ENCODE data around the gene DPH5. TPM values are rescaled to one million over a fixed set of nuclear protein-coding genes. Genes with fewer than 3 reads are reported as not detected.

DPH5 gene
- total and polyA plus RNA-seq, 4 donors, result 8.6 to 30.7 (median 17.7) TPM

DNA sequence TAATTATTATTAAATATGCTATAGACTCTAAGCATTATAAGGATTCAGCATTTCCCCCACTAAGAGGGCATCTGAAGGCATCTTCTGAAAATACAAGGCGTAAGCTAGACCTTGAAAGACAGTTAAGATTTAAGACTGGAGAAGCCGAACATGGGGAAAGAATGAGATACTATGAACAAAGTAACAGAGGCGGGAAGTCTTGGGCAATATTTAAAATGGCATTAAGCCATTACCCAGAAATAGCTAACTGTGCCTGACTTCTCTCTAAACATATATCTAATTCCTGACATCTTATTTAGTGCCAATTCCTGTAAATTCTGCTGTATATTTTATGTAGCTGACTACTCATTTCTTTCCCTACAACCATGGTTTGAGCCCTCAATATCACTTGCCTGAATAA lies 20.9 kb downstream of the DPH5 start:
- DNase-seq (no peak), ATAC-seq (ENCODE audit: low FRiP score) (peak; percentile 47)
- intact Hi-C loops (cut with DNase I), result loop anchor here in 1 of 2 donors (5.0 kb wide), 1 partner anchor 233 kb away; the partner anchor contains the start of gene S1PR1
- no peaks in the 10 kb centered on the region for H3K9me3 ChIP-seq (ENCODE audit: control insufficient read depth, low read length)
- H3K27me3 ChIP-seq (ENCODE audit: control insufficient read depth in 1 of 2, insufficient read depth in 2 of 2, low read length in 1 of 2), result no peaks in the 10 kb centered on the region
- no peak overlapping the region for H3K27ac ChIP-seq (ENCODE audit: low read depth in 1 of 2, low read length in 2 of 2)
- H3K4me3 ChIP-seq (ENCODE audit: low read length in 2 of 2), result no peak overlapping the region
- H3K4me1 ChIP-seq (ENCODE audit: control insufficient read depth in 1 of 2, insufficient read depth in 2 of 2, low read length in 2 of 2), result peaks cover 5 to 12% of the 10 kb centered on the region in 2 donors
- no peaks in the 10 kb centered on the region for H3K36me3 ChIP-seq (ENCODE audit: control insufficient read depth in 1 of 2, insufficient read depth in 2 of 2, low read length in 1 of 2)
- 11 to 14% methylated on average over 3 of the region's 3 CpGs for WGBS, 2 donors

DNA sequence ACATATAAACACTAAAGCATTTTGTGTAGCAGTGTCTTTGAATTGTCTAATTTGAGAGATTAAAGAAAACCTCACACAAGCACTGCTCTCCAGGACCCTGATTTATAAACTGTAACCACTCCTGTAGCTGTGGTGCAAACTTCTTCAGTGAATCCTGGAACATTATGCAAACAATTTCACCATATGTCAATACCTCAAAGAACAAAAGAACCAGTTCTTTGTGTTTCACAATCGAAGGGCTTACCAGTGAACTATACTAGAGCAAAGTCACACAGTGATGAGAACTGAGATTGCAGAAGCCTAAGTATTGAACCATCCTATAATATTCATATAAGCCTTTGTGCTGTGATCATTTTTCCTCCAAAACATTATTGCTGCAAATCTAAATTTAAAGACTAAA lies 21.5 kb downstream of the DPH5 start:
- intact Hi-C loops (cut with DNase I), result loop anchor here in 1 of 2 donors (5.0 kb wide), 1 partner anchor 233 kb away; the partner anchor contains the start of gene S1PR1
- 49 to 60% methylated on average over 1 of the region's 1 CpG for WGBS, 2 donors
- H3K27me3 ChIP-seq (ENCODE audit: control insufficient read depth in 1 of 2, insufficient read depth in 2 of 2, low read length in 1 of 2), result no peaks in the 10 kb centered on the region
- ATAC-seq (ENCODE audit: low FRiP score) (no peak), DNase-seq (no peak)
- H3K36me3 ChIP-seq (ENCODE audit: control insufficient read depth in 1 of 2, insufficient read depth in 2 of 2, low read length in 1 of 2), result no peaks in the 10 kb centered on the region
- no peak overlapping the region for H3K4me3 ChIP-seq (ENCODE audit: low read length in 2 of 2)
- H3K9me3 ChIP-seq (ENCODE audit: control insufficient read depth, low read length), result no peaks in the 10 kb centered on the region
- peak overlapping the region in 1 of 2 donors; percentile 43 for H3K27ac ChIP-seq (ENCODE audit: low read depth in 1 of 2, low read length in 2 of 2)
- peaks cover 5 to 12% of the 10 kb centered on the region in 2 donors for H3K4me1 ChIP-seq (ENCODE audit: control insufficient read depth in 1 of 2, insufficient read depth in 2 of 2, low read length in 2 of 2)

DNA sequence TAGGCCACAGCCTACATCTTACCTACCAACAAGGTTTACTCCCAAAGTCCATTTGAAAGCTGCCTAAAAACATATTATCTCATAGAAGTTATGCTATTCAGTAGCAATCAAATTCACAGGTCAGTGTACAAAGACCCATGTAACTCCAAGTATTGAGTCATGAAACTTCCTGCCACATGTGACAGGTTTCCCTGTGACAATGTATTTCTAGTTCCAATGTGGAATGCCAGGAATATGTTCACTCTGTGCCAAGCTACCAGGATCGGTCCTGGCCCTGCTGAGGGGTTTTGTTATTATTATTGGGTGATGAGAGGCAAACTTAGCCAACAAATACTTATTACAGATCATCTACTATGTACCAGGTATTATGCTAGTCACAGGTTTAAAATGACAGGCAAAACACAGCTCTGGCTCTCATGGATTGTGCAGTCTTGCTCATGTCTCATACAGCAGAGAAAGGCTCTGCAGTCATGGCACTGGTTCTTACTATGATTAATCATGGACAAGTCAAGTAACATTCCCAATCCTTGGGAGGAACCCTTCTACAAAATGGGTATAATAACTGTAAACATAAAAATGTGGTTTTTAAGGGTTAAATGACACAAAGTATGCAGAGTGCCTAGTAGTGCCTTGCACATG lies 22.5 kb downstream of the DPH5 start:
- Histone ChIP-seq H3K4me3 (ENCODE audit: low read length in 2 of 2) (no peak overlapping the region), H3K27ac (ENCODE audit: low read depth in 1 of 2, low read length in 2 of 2) (peak overlapping the region in 1 of 2 donors; percentile 40), H3K27me3 (ENCODE audit: control insufficient read depth in 1 of 2, insufficient read depth in 2 of 2, low read length in 1 of 2) (no peaks in the 10 kb centered on the region), H3K36me3 (ENCODE audit: control insufficient read depth in 1 of 2, insufficient read depth in 2 of 2, low read length in 1 of 2) (no peaks in the 10 kb centered on the region), H3K4me1 (ENCODE audit: control insufficient read depth in 1 of 2, insufficient read depth in 2 of 2, low read length in 2 of 2) (peaks cover 5 to 12% of the 10 kb centered on the region in 2 donors), H3K9me3 (ENCODE audit: control insufficient read depth, low read length) (no peaks in the 10 kb centered on the region)
- WGBS, 2 donors, result 3% methylated on average over 1 of the region's 1 CpG
- intact Hi-C loops (cut with DNase I), result loop anchor here in 1 of 2 donors (5.0 kb wide), 1 partner anchor 234 kb away; the partner anchor contains the start of gene S1PR1
- DNase-seq (no peak), ATAC-seq (ENCODE audit: low FRiP score) (peak; percentile 20)

DNA sequence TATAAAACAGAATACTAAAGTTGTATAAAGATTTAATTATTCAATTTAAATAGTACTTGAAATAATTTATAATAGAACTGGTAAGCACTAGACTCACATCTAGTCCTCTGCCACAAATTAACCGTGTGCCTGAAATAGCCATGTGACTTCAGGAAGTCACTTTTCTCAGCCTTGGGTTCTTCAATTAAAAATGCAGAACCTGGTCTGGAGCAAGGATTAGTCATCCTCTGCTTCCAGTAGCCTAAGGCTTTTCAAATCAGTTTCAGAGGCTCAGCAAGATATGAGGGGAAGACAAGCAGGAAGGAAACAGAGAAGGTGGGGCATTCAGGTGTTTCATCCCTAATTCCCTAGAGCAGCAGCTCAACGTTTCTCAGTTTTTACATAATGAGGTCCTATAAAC lies 23.0 kb downstream of the DPH5 start:
- DNase-seq, result no peak
- no peak overlapping the region for H3K4me3 ChIP-seq (ENCODE audit: low read length in 2 of 2)
- peaks cover 5 to 12% of the 10 kb centered on the region in 2 donors for H3K4me1 ChIP-seq (ENCODE audit: control insufficient read depth in 1 of 2, insufficient read depth in 2 of 2, low read length in 2 of 2)
- intact Hi-C loops (cut with DNase I), result loop anchor here in 1 of 2 donors (5.0 kb wide), 1 partner anchor 235 kb away; the partner anchor contains the start of gene S1PR1
- ATAC-seq (ENCODE audit: low FRiP score), result no peak
- H3K9me3 ChIP-seq (ENCODE audit: control insufficient read depth, low read length), result no peaks in the 10 kb centered on the region
- no peaks in the 10 kb centered on the region for H3K27me3 ChIP-seq (ENCODE audit: control insufficient read depth in 1 of 2, insufficient read depth in 2 of 2, low read length in 1 of 2)
- WGBS, 2 donors, result 15 to 20% methylated on average over 2 of the region's 2 CpGs
- H3K36me3 ChIP-seq (ENCODE audit: control insufficient read depth in 1 of 2, insufficient read depth in 2 of 2, low read length in 1 of 2), result no peaks in the 10 kb centered on the region
- no peak overlapping the region for H3K27ac ChIP-seq (ENCODE audit: low read depth in 1 of 2, low read length in 2 of 2)

DNA sequence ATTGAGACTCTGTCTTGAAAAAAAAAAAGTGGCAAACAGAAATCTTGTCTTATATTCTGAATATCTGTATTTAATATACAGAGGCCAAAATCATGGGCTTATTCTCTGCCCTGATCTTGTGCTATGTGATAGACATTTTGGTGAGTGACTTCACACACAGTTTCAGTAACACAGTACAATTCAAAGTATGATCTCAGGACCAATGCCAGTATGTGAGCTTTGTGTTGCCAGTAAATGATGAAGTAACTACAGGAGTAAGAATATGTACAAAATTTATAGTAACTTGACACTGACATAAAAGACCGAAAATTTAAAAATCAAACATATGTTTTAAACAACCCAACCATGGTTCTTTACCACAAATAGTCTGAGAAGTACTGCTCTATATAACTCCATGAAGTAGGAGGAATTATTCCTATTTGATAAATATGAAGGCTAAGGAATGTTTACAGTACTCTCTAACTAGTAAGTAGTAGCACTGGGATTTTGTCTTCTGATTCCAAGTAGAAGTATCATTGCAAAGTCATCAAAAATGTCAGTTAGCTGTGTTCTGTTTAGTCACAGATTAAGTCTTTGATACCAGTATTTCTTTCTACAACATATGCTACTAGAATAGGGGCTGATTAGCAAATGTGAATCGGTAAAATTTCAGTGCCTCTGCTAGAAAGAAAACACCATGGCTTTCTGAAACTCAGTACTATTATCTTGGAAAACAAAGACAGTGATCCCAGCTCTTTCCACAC lies 25.3 kb downstream of the DPH5 start:
- Histone ChIP-seq H3K4me3 (ENCODE audit: low read length in 2 of 2) (no peak overlapping the region), H3K36me3 (ENCODE audit: control insufficient read depth in 1 of 2, insufficient read depth in 2 of 2, low read length in 1 of 2) (peaks cover 0 to 4% of the 10 kb centered on the region in 2 donors), H3K27me3 (ENCODE audit: control insufficient read depth in 1 of 2, insufficient read depth in 2 of 2, low read length in 1 of 2) (no peaks in the 10 kb centered on the region), H3K4me1 (ENCODE audit: control insufficient read depth in 1 of 2, insufficient read depth in 2 of 2, low read length in 2 of 2) (peaks cover 5 to 12% of the 10 kb centered on the region in 2 donors), H3K27ac (ENCODE audit: low read depth in 1 of 2, low read length in 2 of 2) (no peak overlapping the region), H3K9me3 (ENCODE audit: control insufficient read depth, low read length) (no peaks in the 10 kb centered on the region)
- intact Hi-C loops (cut with DNase I), result loop anchor here in 1 of 2 donors (5.0 kb wide), 1 partner anchor 237 kb away; the partner anchor contains the start of gene S1PR1
- DNase-seq (no peak), ATAC-seq (ENCODE audit: low FRiP score) (no peak)
- 87 to 88% methylated on average over 2 of the region's 2 CpGs for WGBS, 2 donors

DNA sequence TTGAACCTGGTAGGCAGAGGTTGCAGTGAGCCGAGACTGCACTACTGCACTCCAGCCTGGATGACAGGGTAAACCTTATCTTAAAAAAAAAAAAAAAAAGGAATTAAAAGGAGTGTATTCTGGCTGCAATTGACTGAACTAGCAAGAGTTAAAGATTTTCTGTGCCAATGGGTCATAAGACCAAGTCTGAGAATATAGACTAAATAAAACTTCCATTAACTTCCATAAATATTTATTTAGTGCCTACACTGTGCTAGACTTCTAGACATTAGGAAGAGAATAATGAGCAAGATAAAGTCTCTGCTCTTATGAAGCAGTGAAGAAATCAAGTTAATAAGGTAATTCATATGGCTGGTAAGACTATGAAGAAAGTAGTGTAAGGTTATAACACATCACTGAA lies 27.2 kb downstream of the DPH5 start:
- no peak overlapping the region for H3K4me3 ChIP-seq (ENCODE audit: low read length in 2 of 2)
- intact Hi-C loops (cut with DNase I), result no loop called here
- no peak overlapping the region for H3K27ac ChIP-seq (ENCODE audit: low read depth in 1 of 2, low read length in 2 of 2)
- DNase-seq, result no peak
- H3K4me1 ChIP-seq (ENCODE audit: control insufficient read depth in 1 of 2, insufficient read depth in 2 of 2, low read length in 2 of 2), result peaks cover 5 to 12% of the 10 kb centered on the region in 2 donors
- no peaks in the 10 kb centered on the region for H3K9me3 ChIP-seq (ENCODE audit: control insufficient read depth, low read length)
- WGBS, 2 donors, result 85 to 95% methylated on average over 1 of the region's 1 CpG
- H3K36me3 ChIP-seq (ENCODE audit: control insufficient read depth in 1 of 2, insufficient read depth in 2 of 2, low read length in 1 of 2), result peaks cover 0 to 4% of the 10 kb centered on the region in 2 donors
- H3K27me3 ChIP-seq (ENCODE audit: control insufficient read depth in 1 of 2, insufficient read depth in 2 of 2, low read length in 1 of 2), result no peaks in the 10 kb centered on the region
- no peak for ATAC-seq (ENCODE audit: low FRiP score)

DNA sequence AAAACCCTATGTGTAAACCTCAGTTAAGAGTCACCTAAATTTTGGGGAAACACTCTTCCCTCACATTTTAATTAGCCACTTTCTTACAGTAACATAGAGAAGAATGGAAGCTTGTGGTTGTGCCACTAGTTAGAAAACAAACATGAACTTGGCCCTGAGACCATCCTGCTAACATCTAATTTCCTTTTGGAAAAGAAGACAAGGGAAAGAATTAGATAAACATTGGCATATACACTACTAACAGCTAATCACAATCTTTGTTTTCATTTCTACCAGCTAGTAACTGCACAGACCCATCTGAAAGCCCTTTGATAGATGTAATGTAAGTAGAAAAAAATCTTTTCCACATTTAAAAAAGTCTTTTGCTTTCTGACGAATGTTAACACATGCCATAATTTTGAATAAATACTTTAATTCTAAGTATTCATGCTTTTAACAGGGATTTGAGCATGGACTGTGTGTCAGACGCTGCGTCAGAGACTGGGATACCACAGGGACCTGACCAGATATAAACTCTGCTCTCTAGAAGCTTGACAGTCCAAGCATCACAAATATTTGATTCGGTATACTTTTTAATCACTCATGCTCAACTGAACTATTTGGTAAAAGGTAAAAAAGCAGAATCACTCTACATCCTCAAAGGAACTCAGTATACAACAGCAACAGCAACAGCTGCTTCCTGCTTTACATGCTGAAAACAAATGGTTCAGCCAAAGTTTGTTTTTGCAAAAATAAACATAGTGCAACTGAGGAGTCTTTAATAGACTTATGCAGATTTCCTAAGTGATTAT lies 30.2 kb downstream of the DPH5 start:
- DNase-seq (no peak), ATAC-seq (ENCODE audit: low FRiP score) (no peak)
- no peak overlapping the region for H3K4me3 ChIP-seq (ENCODE audit: low read length in 2 of 2)
- intact Hi-C loops (cut with DNase I), result no loop called here
- H3K27me3 ChIP-seq (ENCODE audit: control insufficient read depth in 1 of 2, insufficient read depth in 2 of 2, low read length in 1 of 2), result no peaks in the 10 kb centered on the region
- H3K4me1 ChIP-seq (ENCODE audit: control insufficient read depth in 1 of 2, insufficient read depth in 2 of 2, low read length in 2 of 2), result no peaks in the 10 kb centered on the region
- no peaks in the 10 kb centered on the region for H3K9me3 ChIP-seq (ENCODE audit: control insufficient read depth, low read length)
- 56 to 62% methylated on average over 4 of the region's 4 CpGs for WGBS, 2 donors
- no peak overlapping the region for H3K27ac ChIP-seq (ENCODE audit: low read depth in 1 of 2, low read length in 2 of 2)
- peaks cover 0 to 4% of the 10 kb centered on the region in 2 donors for H3K36me3 ChIP-seq (ENCODE audit: control insufficient read depth in 1 of 2, insufficient read depth in 2 of 2, low read length in 1 of 2)

DNA sequence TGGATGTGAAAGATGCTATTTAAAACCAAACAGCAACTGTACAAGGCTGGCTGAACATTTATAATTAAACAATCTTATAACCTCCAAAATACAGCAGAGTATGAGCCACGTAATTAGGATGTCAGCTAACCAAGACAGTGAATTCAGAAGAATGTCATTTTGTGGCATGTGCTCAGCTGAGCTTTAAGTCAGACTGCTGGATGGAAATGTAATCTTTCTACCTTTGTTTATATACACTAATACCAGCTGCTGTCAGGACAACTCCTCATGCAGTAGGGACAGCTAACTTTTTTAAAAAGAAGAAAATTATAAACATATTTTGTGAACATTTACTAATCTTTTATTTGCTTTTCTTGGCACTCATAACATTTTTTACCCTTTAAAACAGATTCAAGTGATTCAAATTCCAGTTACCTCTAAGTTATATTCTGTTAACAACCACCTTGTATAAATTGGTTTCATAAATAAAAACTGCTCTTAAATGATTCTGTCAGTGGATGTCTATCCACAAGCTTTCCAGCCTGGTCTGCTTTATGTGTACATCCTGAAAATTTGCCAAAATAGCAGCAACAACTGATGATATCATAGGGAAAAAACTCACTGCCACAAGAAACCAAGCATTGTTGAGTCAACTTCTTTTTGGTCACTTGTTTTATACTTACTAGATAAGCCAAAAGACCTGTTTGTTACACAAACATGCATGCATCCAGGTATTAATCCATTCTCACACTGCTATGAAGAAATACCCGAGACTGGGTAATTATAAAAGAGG lies 36.1 kb downstream of the DPH5 start:
- 44 to 46% methylated on average over 2 of the region's 2 CpGs for WGBS, 2 donors
- Histone ChIP-seq H3K27ac (ENCODE audit: low read depth in 1 of 2, low read length in 2 of 2) (no peak overlapping the region), H3K4me1 (ENCODE audit: control insufficient read depth in 1 of 2, insufficient read depth in 2 of 2, low read length in 2 of 2) (no peaks in the 10 kb centered on the region), H3K27me3 (ENCODE audit: control insufficient read depth in 1 of 2, insufficient read depth in 2 of 2, low read length in 1 of 2) (no peaks in the 10 kb centered on the region), H3K36me3 (ENCODE audit: control insufficient read depth in 1 of 2, insufficient read depth in 2 of 2, low read length in 1 of 2) (no peaks in the 10 kb centered on the region), H3K9me3 (ENCODE audit: control insufficient read depth, low read length) (no peaks in the 10 kb centered on the region), H3K4me3 (ENCODE audit: low read length in 2 of 2) (no peak overlapping the region)
- intact Hi-C loops (cut with DNase I), result no loop called here
- ATAC-seq (ENCODE audit: low FRiP score) (no peak), DNase-seq (no peak)

Data from aorta (tissue), 5 donors.